OCI-M2 (cell line): ENCODE results near the gene PCDHAC1.
"Not testable (repeated sequence)": the region's sequence is repeated elsewhere in the genome, so short reads cannot be mapped to it uniquely, and the experiment has no call there.

Experiments used
- DNase-seq: peaks from one replicate; lab custom pipeline; 2025; ENCODE audit not compliant: unreplicated experiment; lab: John Stamatoyannopoulos, UW

PCDHAC1 gene, protein sequence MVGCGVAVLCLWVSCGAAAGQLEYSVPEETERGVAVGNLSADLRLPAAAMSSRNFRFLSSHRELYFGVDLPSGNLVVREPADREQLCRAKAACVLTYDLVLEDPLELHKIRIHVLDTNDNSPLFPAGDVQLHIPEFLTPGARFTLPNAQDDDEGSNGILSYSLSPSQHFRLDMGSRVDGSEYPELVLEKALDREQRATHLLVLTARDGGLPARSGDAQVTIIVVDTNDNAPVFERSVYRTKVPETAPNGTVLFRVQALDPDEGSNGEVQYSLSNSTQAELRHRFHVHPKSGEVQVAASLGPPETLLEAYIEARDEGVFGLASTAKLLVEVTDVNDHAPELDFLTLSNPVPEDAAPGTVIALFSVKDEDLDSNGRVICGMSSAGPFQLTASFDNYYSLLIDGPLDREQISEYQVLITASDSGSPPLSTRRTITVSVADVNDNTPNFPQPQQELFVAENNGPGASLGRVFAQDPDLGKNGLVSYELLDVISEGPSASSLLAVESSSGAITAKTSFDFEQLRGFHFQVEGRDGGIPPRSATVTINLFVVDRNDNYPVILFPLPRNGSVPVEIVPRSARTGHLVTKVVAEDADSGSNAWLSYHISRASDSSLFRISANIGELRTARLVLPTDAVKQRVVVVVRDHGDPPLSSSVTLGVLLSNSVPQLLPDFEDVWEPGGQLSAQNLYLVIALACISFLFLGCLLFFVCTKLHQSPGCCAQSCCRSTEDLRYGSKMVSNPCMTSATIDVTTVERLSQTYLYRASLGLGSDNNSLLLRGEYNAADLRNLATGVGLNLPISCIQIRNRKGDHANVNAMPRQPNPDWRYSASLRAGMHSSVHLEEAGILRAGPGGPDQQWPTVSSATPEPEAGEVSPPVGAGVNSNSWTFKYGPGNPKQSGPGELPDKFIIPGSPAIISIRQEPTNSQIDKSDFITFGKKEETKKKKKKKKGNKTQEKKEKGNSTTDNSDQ

DNA sequence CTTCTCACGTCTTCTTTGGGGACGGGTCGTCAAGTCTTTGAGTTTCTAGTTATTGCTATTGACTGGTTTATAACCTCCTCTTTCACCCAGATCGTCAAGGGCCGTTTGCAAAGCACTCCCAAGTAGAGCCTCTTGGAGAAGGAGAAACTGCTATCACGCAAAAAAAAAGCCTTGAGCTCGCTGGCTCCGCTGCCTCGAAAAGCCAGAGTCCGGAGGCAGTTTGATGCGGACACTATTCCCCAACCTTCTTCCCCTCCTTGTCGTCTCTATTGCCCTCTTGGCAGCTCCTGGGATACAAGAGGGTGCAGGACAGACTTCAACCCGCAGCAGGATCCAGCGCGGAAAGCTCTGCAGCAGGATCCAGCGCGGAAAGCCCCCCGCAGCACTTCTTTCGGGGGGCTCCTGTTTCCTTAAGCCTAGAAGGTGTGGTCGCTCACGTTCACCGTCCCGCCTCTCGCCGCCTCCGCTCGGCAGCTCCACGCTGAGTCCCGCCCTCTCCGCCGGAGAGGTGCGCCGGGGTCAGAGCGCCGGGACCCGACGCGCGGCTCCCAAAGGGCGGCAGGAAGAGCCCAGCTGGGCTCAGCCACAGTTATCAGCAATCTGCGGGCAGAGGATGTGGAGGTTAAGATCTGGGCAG, at the start of gene PCDHAC1:
TSS of gene PCDHAC1 (plus strand) at position 494 of the 637 bp plus-strand sequence. CDS start 594 bp downstream, outside the sequence.
- DNase-seq, result no peak

DNA sequence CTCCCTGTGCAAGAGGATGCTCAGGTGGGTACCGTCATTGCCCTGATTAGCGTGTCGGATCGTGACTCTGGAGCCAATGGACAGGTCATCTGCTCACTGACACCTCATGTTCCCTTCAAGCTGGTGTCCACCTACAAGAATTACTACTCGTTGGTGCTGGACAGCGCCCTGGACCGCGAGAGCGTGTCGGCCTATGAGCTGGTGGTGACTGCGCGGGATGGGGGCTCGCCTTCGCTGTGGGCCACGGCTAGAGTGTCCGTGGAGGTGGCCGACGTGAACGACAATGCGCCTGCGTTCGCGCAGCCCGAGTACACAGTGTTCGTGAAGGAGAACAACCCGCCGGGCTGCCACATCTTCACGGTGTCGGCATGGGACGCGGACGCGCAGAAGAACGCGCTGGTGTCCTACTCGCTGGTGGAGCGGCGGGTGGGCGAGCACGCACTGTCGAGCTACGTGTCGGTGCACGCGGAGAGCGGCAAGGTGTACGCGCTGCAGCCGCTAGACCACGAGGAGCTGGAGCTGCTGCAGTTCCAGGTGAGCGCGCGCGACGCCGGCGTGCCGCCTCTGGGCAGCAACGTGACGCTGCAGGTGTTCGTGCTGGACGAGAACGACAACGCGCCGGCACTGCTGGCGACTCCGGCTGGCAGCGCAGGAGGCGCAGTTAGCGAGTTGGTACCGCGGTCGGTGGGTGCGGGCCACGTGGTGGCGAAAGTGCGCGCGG, 49.4 kb upstream of the PCDHAC1 start:
- not testable (repeated sequence) for DNase-seq

DNA sequence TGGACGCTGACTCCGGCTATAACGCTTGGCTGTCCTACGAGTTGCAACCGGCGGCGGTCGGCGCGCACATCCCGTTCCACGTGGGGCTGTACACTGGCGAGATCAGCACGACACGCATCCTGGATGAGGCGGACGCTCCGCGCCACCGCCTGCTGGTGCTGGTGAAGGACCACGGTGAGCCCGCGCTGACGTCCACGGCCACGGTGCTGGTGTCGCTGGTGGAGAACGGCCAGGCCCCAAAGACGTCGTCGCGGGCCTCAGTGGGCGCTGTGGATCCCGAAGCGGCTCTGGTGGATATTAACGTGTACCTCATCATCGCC, 48.9 kb upstream of the PCDHAC1 start:
- no peak for DNase-seq

DNA sequence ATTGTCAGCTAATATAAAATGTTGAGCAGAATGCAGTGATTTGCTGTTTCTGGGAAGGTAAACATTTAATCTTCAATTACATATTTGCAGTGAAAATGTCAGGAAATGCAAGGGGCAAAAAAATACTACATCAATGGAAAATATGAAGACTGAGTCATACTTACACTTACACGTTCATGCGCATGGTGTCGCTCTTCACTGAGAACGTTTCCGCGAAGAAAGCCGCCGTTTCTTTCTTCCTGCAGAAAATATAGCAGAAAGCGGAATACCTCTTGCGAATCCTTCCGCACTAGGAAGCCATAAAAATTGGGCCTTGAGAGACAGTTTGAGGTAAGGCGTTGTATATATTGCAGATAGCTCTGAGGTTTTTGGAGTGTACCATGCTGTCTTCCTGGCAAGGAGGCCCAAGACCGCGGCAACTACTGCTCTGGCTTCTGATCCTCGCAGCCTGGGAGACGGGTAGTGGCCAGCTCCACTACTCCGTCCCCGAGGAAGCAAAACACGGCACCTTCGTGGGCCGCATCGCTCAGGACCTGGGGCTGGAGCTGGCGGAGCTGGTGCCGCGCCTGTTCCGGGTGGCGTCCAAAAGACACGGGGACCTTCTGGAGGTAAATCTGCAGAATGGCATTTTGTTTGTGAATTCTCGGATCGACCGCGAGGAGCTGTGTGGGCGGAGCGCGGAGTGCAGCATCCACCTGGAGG, 44.1 kb upstream of the PCDHAC1 start, which contains the start of gene PCDHA13:
TSS of gene PCDHA13 (plus strand) at position 236 of the 702 bp plus-strand sequence. CDS start at position 381, 145 bp downstream.
- no peak for DNase-seq

DNA sequence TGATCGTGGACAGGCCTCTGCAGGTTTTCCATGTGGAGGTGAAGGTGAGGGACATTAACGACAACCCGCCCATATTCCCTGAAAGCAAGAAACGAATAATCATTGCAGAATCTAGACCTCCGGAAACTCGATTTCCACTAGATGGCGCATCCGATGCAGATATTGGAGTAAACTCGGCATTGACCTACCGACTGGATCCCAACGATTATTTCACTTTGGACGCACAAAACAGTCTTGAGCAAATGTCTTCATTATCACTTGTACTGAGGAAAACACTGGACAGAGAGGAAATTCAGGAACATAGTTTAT, 43.6 kb upstream of the PCDHAC1 start:
- no peak for DNase-seq

DNA sequence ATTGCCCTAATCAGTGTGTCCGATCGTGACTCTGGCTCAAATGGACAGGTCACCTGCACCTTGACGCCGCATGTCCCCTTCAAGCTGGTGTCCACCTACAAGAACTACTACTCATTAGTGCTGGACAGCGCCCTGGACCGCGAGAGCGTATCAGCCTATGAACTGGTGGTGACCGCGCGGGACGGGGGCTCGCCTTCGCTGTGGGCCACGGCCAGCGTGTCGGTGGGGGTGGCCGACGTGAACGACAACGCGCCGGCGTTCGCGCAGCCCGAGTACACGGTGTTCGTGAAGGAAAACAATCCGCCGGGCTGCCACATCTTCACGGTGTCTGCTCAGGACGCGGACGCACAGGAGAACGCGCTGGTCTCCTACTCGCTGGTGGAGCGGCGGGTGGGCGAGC, 42.7 kb upstream of the PCDHAC1 start:
- no peak for DNase-seq

DNA sequence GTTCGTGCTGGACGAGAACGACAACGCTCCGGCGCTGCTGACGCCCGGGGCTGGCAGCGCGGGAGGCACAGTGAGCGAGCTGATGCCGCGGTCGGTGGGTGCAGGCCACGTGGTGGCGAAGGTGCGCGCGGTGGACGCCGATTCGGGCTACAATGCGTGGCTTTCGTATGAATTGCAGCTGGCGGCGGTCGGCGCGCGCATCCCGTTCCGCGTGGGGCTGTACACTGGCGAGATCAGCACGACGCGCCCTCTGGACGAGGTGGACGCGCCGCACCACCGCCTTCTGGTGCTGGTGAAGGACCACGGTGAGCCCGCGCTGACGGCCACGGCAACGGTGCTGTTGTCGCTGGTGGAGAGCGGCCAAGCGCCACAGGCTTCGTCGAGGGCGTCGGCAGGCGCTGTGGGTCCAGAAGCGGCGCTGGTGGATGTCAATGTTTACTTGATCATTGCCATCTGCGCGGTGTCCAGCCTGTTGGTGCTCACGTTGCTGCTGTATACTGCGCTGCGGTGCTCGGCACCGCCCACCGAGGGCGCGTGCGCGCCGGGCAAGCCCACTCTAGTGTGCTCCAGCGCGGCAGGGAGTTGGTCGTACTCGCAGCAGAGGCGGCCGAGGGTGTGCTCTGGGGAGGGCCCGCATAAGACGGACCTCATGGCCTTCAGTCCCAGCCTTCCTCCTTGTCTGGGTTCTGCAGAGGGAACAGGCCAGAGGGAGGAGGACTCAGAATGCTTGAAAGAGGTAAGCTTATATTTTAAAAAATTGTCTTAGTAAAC, 42.0 kb upstream of the PCDHAC1 start:
- no peak for DNase-seq

DNA sequence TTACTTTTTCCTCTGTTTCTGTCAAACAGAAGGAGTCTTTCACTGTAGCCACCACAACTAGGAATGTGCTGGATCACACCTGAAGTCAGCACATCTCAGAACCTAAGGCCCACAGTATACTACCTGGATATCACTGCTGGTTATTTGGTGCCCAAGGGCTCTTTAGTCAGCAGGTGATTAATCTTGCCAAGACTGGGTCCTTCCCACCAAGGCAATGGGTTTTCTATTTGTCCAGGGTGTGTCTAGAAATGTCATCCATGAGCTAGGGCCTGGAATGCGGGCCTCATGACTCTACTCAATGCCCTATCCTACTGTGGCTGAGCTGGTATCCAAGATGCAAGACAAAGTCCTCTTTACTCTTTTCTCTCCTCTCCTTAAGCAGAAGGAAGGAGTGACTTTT, 9.8 kb upstream of the PCDHAC1 start:
- no peak for DNase-seq

DNA sequence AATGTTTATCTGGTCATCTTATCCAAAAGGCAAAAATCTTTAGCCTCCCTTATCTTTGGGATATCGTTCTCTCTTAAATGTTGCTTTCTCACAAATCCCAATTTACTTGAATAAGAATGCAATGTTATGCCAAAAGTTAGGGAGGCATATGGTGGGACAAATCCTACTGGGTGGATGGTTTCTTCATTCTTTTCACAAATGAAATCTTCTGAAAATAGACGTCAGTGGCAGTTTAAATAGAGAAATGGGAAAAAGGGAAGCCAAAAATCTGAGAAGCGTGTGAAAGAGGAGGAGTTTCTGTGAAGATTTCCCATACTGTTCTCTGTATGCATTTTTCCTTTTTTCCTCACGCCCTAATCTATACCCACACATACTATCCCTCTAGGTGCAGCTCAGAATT, 2.5 kb upstream of the PCDHAC1 start:
- DNase-seq, result no peak

DNA sequence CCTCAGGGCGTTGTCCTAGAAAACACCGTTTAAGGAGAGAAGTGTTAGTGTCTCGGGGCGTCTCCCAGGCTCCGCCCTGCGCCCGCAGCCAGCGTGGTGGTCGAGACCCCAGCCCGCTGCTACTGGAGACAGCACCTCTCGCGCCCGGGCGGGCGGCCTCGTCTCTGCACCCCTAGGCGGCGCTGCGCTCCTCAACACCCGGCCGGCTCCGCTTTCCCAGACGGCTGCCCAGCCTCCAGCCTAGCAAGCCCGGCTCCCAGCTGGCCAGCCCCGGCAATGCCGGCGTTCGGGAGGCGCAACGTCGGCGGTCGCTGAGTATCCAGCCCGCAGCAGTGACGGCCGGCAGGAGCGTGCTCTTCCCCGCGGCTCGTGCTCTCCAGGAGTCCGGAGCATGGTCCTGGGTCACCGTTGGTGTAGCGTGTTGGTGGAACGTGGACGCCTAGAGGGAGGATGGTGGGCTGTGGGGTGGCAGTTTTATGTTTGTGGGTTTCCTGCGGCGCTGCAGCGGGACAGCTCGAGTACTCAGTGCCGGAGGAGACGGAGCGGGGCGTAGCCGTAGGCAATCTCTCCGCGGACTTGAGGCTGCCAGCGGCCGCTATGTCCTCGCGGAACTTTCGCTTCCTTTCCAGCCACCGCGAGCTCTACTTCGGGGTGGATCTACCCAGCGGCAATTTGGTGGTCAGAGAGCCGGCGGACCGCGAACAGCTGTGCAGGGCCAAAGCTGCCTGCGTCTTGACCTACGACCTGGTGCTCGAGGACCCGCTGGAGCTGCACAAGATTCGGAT, 536 bp downstream of the PCDHAC1 start:
- DNase-seq, result no peak

DNA sequence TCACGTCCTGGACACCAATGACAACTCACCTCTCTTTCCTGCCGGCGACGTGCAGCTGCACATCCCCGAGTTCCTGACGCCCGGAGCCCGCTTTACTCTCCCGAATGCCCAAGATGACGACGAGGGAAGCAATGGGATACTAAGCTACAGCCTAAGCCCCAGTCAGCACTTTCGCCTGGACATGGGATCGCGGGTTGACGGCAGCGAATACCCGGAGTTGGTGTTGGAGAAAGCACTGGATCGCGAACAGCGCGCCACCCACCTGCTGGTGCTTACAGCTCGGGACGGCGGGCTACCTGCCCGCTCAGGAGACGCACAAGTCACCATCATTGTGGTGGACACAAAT, 1.1 kb downstream of the PCDHAC1 start:
- no peak for DNase-seq

DNA sequence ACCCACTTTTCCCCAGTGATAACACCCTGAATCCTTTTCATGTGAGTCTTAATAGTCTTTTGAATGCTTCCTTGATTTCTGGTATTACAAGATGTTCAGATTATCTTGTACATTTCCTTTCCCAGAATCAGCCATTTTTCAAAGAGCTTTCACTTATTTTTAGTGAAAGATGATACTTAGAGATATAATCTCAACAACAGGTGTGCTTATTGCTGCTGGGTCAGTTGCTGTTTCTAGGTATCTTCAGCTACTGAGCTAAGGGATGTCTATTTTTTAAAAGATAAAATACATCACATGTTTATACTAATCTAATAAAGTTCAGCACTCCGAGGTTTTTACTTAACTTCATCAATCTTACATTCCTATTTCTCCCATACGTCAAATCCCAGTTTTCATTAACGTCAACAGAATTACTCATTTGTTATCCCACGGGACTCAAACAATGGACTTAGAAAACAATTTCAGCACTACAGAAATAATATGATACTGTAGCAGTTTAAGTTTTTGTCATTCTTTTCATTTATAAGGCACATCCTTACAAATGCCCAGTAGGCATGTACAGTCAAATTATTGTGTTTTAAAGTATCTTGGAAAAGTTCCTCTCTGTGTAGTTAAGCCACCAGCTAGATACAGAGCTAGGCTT, 9.0 kb downstream of the PCDHAC1 start:
- DNase-seq, result no peak

DNA sequence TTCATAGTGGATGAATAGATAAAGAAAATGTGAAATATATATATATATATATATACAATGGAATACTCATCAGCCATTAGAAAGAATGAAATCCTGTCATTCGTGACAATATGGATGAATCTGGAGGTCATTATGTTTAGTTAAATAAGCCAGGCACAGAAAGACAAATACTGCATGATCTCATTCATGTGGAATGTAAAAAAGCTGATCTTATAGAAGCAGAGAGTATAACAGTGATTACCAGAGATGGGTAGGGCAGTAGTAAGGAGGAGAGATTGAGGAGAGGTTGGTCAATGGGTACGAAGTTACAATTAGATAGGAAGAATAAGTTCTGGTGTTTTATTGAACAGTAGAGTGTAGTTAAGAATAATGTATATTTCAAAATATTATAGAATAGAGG, 20.5 kb downstream of the PCDHAC1 start:
- DNase-seq, result no peak

DNA sequence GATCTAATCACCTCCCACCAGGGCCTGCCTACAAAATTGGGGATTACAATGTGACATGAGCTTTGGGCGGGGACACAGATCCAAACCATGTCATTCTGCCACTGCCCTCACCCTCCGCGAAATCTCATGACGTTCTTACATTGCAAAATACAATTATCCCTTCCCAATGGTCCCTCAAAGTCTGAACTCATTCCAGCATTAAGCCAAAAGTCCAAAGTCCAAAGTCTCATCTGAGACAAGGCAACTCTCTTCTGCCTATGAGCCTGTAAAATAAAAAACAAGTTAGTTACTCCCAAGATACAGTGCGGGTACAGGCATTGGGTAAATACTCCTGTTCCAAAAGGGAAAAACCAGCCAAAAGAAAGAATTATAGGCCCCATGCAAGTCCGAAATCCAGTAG, 25.5 kb downstream of the PCDHAC1 start:
- DNase-seq, result no peak

DNA sequence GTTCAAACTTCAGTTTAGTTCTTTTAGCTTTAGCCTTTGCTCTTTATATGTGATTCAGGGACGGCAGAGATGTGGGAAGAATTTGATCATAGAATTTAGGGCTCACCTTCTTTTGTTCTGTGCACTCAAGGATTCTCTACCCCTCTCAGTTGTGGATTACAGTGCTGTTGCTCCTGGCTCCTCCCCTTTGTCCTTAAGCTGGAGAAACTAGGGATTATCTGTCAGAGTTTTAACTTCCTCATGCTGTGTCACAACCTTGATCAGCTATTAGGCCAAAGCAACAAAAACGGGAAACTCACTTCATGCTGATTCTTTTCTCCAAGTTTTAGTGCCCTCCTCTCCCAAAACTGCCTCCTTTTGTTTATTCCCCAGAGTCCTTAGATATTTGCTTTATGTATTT, 27.1 kb downstream of the PCDHAC1 start:
- DNase-seq, result no peak

DNA sequence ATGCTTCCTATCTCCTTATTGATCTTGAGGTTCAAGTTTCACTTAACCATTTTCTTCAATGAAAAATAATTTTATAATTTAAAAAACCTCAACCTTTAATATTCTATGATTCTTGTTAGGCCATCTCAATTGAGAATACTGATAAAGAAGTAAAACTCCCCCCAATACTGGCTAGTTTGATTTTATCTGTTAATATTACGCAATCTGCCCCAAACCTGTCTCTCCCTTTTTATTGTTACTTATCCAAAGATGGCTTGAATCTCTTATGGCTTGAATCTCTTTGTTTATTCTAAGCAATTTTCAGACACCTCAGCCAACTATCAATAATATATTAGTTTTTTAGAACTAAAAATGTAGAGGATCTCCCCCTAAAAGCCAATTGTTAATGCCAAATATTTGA, 36.1 kb downstream of the PCDHAC1 start:
- DNase-seq, result no peak

DNA sequence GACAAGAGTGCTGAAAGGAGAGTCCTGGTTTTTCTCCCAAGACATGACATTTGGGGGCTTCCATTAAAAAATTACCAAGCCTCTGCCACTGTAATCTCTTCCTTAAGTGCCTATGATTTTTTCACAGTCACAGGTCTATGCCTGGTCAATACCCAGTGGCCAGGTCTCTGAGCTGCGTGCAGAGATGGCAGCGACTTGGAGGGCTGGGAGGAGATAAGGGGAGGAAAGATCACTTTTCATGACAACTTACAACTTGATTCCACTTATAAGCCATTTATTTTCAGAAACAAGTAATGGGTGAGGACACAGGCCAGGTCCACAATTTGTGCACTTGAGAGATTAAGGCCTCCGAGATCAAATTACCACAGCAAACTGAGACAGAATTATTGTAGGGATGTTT, 38.3 kb downstream of the PCDHAC1 start:
- no peak for DNase-seq

DNA sequence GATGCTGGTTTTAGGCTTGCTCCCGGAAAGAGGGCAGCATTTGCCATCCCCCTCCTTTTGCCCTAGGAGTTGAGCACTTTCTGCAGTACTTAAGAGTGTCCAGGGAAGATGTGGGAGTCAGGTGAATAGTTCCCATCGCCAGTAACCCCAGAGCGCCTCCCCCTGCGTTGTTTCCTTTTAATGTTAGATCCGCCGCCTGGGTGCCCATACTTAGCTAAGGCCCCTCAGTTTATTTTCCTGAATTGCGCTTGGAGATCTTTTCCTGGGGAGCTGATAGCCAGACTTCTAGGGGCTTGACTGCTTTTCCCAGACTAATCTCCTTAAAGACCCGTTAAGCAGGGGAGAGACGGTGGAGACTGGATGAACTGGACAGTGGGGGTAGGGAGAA, 39.8 kb downstream of the PCDHAC1 start:
- DNase-seq, result no peak
